ENCODE data around the gene BCAR3.

Gene BCAR3

GRCh38 chr1:93541045-93541444 is 140.6 kb downstream of the BCAR3 start:
- DNase-seq (ENCODE audit: low spot score), result no peak

- no peak for DNase-seq (ENCODE audit: low spot score)
Observed at GRCh38 chr1:93537924-93538323, 143.7 kb downstream of the BCAR3 start.

DNA sequence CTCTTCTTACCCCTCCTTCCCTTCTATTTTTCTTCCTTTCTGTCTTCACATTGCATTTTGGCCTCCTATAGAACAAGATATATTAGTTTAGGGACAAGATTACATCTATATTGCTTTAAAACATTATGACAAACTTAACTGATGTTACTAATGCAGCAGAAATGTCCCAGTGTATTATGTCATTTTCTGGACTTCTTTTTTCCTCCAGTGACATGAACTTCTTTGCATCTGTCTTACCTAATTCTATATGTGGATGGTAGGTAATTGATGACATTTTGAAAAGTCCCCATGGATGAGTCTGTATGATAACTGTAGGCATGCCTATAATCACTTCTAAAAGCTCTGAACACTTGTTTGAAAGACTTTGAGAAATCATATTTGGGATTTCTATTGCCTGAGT is 144.2 kb downstream of the BCAR3 start:
- no peak for DNase-seq (ENCODE audit: low spot score)

DNA sequence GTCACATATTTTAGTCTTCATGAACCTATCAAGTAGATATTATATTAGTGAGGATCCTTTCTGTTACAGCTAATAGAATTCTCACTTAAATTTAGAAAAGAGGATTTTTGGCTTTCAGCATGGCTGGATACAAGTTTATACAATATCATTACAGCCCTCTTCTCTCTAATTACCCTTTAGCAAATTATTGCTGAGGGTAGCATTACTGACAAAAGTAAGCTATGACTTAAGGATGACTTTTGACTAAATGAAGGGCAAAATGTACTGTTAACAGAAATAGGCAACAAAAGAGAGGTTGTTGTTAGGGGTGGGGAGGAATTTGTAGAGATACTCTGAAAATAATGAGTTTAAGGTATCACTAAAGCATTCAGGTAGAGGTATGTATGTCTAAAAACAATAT is 148.0 kb downstream of the BCAR3 start:
- no peak for DNase-seq (ENCODE audit: low spot score)

DNA sequence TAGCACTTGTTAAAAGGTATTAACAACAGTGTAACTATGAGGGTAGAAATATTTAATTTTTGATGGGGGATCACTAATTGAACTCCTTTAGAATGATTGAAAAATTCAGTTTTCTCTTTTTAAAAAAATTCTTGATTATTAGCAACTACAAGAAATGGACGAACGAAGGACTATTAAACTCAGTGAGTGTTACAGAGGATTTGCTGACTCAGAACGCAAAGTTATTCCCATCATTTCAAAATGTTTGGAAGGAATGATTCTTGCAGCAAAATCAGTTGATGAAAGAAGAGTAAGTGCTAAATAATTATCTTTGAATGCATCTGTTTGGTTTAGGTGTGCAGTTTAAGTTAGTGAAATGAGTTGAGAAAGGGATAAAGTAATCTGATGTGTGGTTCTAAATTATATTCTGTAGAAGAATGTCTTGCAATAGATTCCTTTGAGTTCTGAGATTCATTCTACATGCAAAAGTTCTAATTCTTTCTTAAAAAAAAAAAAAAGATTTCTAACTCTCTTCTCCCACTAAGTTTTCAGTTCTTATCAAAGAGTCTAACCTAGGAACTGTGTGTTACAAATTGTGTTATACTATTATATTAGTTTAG is 148.8 kb downstream of the BCAR3 start:
- no peak for DNase-seq (ENCODE audit: low spot score)

DNA sequence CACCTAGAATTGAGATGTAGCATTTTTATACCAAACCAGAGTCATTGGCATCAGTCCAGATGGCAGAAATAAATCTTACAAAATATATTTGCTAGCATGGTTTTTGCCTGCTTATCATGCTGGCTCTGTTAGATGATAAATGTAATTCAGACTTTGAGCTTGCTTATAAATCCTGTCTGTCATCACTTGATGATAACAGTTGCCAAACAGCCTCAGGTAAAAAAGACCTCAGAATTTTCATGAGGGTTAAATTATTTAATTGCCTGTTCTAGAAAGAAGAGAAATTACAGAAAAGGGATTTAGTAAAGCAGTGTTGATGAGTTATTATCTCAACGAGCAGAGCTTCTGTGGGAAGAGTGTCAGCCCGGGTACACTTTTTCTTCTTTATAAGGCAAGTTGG is 150.4 kb downstream of the BCAR3 start:
- no peak for DNase-seq (ENCODE audit: low spot score)

- DNase-seq (ENCODE audit: low spot score), result no peak
Observed at GRCh38 chr1:93528412-93528811, 153.2 kb downstream of the BCAR3 start.

DNA sequence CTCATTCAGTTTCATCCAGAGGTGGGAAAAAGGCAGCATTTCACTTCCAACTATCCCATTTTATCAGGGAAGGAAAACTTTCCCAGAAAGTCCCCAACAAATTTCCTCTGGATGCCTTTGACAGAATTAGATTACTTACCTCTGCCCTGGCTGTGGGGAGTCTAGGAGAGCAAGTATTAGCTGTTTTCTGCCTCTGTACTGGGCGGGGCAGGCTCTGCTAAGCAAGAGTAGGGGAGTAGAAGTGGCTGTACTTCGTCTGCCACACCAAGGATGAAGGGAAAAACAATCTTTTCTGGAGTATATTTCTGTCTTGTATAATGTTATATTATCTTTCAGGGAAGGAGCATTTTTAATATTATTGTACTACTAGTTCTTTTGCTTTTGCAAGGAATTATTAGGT is 155.2 kb downstream of the BCAR3 start:
- no peak for DNase-seq (ENCODE audit: low spot score)

- DNase-seq (ENCODE audit: low spot score), result no peak
Observed at GRCh38 chr1:93525431-93525830, 156.2 kb downstream of the BCAR3 start.

GRCh38 chr1:93522721-93523120 is 158.9 kb downstream of the BCAR3 start:
- DNase-seq (ENCODE audit: low spot score), result no peak

DNA sequence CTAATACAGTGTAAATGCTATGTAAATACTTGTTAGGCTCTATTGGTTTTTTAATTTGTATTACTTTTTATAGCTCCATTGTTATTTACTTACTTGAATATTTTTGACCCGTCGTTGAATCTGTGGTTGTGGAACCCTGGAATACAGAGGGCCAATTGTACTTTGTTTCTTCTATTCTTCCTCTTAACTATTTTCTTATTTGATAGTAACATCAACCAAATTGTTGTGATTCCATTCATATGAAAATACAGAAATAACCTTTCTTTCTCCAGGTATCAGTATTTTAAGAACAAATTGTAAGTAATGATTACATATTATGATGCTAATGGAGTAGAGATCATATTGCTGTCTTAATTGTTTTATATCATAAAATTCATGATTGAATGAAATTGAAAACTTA is 160.0 kb downstream of the BCAR3 start:
- DNase-seq (ENCODE audit: low spot score), result no peak

GRCh38 chr1:93519199-93519829 is 162.3 kb downstream of the BCAR3 start:
- no peak for DNase-seq (ENCODE audit: low spot score)

GRCh38 chr1:93518516-93518915 is 163.1 kb downstream of the BCAR3 start:
- no peak for DNase-seq (ENCODE audit: low spot score)

DNA sequence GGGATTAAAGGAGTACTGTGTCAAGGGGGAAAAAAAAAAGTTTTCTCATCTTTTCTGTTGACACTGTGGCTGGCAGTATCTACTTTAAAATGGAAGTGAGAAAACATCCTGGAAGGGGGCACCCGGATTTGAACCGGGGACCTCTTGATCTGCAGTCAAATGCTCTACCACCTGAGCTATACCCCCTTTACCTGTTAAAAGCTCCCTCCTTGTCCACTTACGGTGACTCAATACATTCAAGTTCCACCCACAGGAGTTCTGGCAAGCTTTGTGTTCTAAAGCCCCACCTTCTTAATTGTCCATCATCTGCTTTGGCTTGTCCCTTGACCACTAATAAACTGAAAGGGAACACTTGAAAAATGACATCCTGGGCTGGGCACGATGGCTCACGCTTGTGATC is 165.5 kb downstream of the BCAR3 start:
- DNase-seq (ENCODE audit: low spot score), result no peak
